K562 (cell line): ENCODE measurements around the gene PSMD13. TPM values are rescaled to one million over a fixed set of nuclear protein-coding genes. Genes with fewer than 3 reads are reported as not detected.
A peak's percentile ranks its signal among the peaks of the same experiment; 100 is the strongest.

ENCODE experiments used
- ARID1B ChIP-seq: fragments of 450-650 bp; IDR thresholded peaks from 2 replicates; pipeline ENCODE4 v1.6.1; 2016; ENCODE audit warnings: antibody characterized with exemption, mild to moderate bottlenecking, inconsistent platforms
- CBFB ChIP-seq: sonication (generic); formaldehyde crosslinking; IDR thresholded peaks from 2 replicates; pipeline ENCODE4 v1.4.0; 2020; ENCODE audit warnings: mild to moderate bottlenecking, missing genetic modification reagents
- CBX3 ChIP-seq, 2 experiments: IDR thresholded peaks; 1 replicate in 1 of 2; 2 replicates in 1 of 2; pipeline ENCODE4 v1.6.1; 2012; ENCODE audit warnings: inconsistent platforms in 2 of 2, low read length in 2 of 2, borderline replicate concordance in 1 of 2, control low read depth in 1 of 2
- CEBPG ChIP-seq, 3 experiments: fragments of 200-800 bp in 1 of 3; sonication (Bioruptor generic) in 1 of 3; sonication (generic) in 1 of 3; formaldehyde crosslinking in 1 of 3; IDR thresholded peaks in 2 of 3; conservative IDR thresholded peaks in 1 of 3; 2 replicates each; pipeline versions ENCODE4 v1.6.1 to v1.8.0; 2016 to 2022; ENCODE audit warnings: missing compliant biosample characterization in 2 of 3, missing genetic modification characterization in 2 of 3, mild to moderate bottlenecking in 1 of 3, missing genetic modification reagents in 1 of 3
- CHCHD3 ChIP-seq: fragments of 250-450 bp; sonication (Bioruptor Pico); IDR thresholded peaks from 2 replicates; pipeline ENCODE4 v2.1.2; 2022; ENCODE audit warnings: mild to moderate bottlenecking
- ETV6 ChIP-seq, 3 experiments: fragments of 150-350 bp in 1 of 3; sonication (generic) in 1 of 3; formaldehyde crosslinking in 1 of 3; IDR thresholded peaks; 2 replicates each; pipeline versions ENCODE4 v1.6.1 to v1.8.0; 2014 to 2022; ENCODE audit warnings: borderline replicate concordance in 2 of 3, low read depth in 2 of 3, antibody characterized with exemption in 1 of 3, low read length in 1 of 3, mild to moderate bottlenecking in 1 of 3, missing genetic modification reagents in 1 of 3
- GATA2 ChIP-seq: sonication (generic); formaldehyde crosslinking; IDR thresholded peaks from 2 replicates; pipeline ENCODE4 v1.4.0; 2020; ENCODE audit warnings: mild to moderate bottlenecking, missing genetic modification reagents
- HCFC1 ChIP-seq: IDR thresholded peaks from 2 replicates; pipeline ENCODE4 v1.6.1; 2012; ENCODE audit warnings: low read depth, low read length, improper control_type of control experiment
- HLTF ChIP-seq: fragments of 450-650 bp; IDR thresholded peaks from 2 replicates; pipeline ENCODE4 v1.6.1; 2016
- MCM3 ChIP-seq: fragments of 450-650 bp; IDR thresholded peaks from 2 replicates; pipeline ENCODE4 v1.6.1; 2016
- NFYB ChIP-seq: IDR thresholded peaks from 2 replicates; pipeline ENCODE4 v1.6.1; 2011; ENCODE audit warnings: mild to moderate bottlenecking, moderate library complexity; ENCODE audit not compliant: insufficient read length; ENCODE audit errors: extremely low read depth
- PHF21A ChIP-seq: fragments of 450-650 bp; IDR thresholded peaks from 2 replicates; pipeline ENCODE4 v1.6.1; 2017; ENCODE audit warnings: low read depth, borderline replicate concordance
- RBM17 ChIP-seq: fragments of 200-400 bp; formaldehyde crosslinking; IDR thresholded peaks from 2 replicates; pipeline ENCODE4 v1.6.1; 2017; ENCODE audit warnings: low read depth, mild to moderate bottlenecking, low read length, borderline replicate concordance
- SAP30 ChIP-seq: fragments of 200-600 bp; sonication (generic); IDR thresholded peaks from 2 replicates; pipeline ENCODE4 v1.6.1; 2012; ENCODE audit warnings: borderline replicate concordance, low read depth, mild to moderate bottlenecking, moderate library complexity, low read length, control low read depth, inconsistent platforms; ENCODE audit not compliant: insufficient read depth, poor library complexity, severe bottlenecking
- SPI1 ChIP-seq: IDR thresholded peaks from 2 replicates; pipeline ENCODE4 v1.6.1; 2011; ENCODE audit warnings: low read depth, low read length, control low read depth, borderline replicate concordance
- ZNF644 ChIP-seq: fragments of 200-800 bp; sonication (Bioruptor generic); IDR thresholded peaks from 2 replicates; pipeline ENCODE4 v1.6.1; 2016; ENCODE audit warnings: low read depth, missing genetic modification characterization, missing compliant biosample characterization
- ZNF764 ChIP-seq: fragments of 250-450 bp; sonication (Bioruptor Pico); IDR thresholded peaks from 2 replicates; pipeline ENCODE4 v1.4.0; 2020; ENCODE audit warnings: low read depth, mild to moderate bottlenecking, moderate library complexity
- ZNF785 ChIP-seq: fragments of 250-450 bp; sonication (Bioruptor Pico); IDR thresholded peaks from 2 replicates; pipeline ENCODE4 v1.4.0; 2020; ENCODE audit warnings: mild to moderate bottlenecking
- polyA plus RNA-seq, 8 experiments: library from polyadenylated mRNA; depleted of rRNA in 4 of 8; stranded (reverse) in 5 of 8; unstranded in 3 of 8; fragments of >200 nt; fragmentation: Nextera tagmentation in 2 of 8; fragmentation: Illumina TruSeq in 1 of 8; extraction: Ambion mirVana in 2 of 8; extraction: Trizol in 1 of 8; gene quantifications; 2 replicates each; pipeline versions ENCODE4 v1.2.1 to v1.2.3, GENCODE V29; 2011 to 2014; ENCODE audit warnings: inconsistent platforms in 1 of 8, missing spikeins in 1 of 8
- total RNA-seq, 7 experiments: library from RNA; depleted of rRNA in 6 of 7; stranded (reverse); fragments of >200 nt in 6 of 7; fragmentation: Illumina TruSeq in 2 of 7; extraction: Trizol in 2 of 7; gene quantifications; 2 replicates each; pipeline versions ENCODE4 v1.2.1 to v1.2.3, GENCODE V29; 2011 to 2021; ENCODE audit warnings: low replicate concordance in 1 of 7
- TF ChIP-seq, protein P1 (sequence below): fragments of 200-800 bp; sonication (Bioruptor generic); IDR thresholded peaks from 2 replicates; pipeline ENCODE4 v1.6.1; 2017; ENCODE audit warnings: missing genetic modification characterization, missing compliant biosample characterization
- TF ChIP-seq, protein P2 (sequence below): fragments of 450-650 bp; formaldehyde crosslinking; IDR thresholded peaks from 2 replicates; pipeline ENCODE4 v1.4.0; 2020; ENCODE audit warnings: mild to moderate bottlenecking, moderate library complexity
- TF ChIP-seq, protein P3 (sequence below): fragments of 450-650 bp; IDR thresholded peaks from 2 replicates; pipeline ENCODE4 v1.6.1; 2018; ENCODE audit warnings: mild to moderate bottlenecking, low read depth; ENCODE audit not compliant: partially characterized antibody

The PSMD13 gene
- total and polyA plus RNA-seq, 9 of the 15 experiments (the other 6 are each of a cell fraction or from before 2014, with no cell fraction given): 185 to 383 (median 267) TPM

- TF ChIP-seq RBM17 (no peak), HLTF (no peak), ZNF764 (CRISPR knock-in tag) (no peak), ZNF785 (CRISPR knock-in tag) (no peak), CBFB (no peak), NFYB (no peak), ARID1B (no peak), HCFC1 (no peak), PHF21A (no peak), ETV6 (IDR thresholded peaks at IDR 0.05; ENCODE audit: borderline replicate concordance in 1 of 2, low read depth in 2 of 2, low read length in 1 of 2) (no peak), ETV6 (CRISPR knock-in tag; IDR thresholded peaks at IDR 0.05; ENCODE audit: borderline replicate concordance) (no peak), SAP30 (no peak), MCM3 (no peak), GATA2 (CRISPR knock-in tag) (no peak), CHCHD3 (CRISPR knock-in tag) (no peak), CEBPG (CRISPR knock-in tag; IDR thresholded peaks at IDR 0.05) (no peak), CEBPG (tag; conservative IDR thresholded peaks at IDR 0.05 in 1 of 2, IDR thresholded peaks at IDR 0.05 in 1 of 2) (no peak), SPI1 (no peak), ZNF644 (no peak), CBX3 (IDR thresholded peaks at IDR 0.05; ENCODE audit: borderline replicate concordance in 1 of 2, low read length in 2 of 2) (no peak)
- TF ChIP-seq, protein P1, sequence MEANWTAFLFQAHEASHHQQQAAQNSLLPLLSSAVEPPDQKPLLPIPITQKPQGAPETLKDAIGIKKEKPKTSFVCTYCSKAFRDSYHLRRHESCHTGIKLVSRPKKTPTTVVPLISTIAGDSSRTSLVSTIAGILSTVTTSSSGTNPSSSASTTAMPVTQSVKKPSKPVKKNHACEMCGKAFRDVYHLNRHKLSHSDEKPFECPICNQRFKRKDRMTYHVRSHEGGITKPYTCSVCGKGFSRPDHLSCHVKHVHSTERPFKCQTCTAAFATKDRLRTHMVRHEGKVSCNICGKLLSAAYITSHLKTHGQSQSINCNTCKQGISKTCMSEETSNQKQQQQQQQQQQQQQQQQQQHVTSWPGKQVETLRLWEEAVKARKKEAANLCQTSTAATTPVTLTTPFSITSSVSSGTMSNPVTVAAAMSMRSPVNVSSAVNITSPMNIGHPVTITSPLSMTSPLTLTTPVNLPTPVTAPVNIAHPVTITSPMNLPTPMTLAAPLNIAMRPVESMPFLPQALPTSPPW (CRISPR knock-in tag): 0 out of 2 replicates have a peak, but pooled peaks have one; percentile 5
- TF ChIP-seq, protein P2, sequence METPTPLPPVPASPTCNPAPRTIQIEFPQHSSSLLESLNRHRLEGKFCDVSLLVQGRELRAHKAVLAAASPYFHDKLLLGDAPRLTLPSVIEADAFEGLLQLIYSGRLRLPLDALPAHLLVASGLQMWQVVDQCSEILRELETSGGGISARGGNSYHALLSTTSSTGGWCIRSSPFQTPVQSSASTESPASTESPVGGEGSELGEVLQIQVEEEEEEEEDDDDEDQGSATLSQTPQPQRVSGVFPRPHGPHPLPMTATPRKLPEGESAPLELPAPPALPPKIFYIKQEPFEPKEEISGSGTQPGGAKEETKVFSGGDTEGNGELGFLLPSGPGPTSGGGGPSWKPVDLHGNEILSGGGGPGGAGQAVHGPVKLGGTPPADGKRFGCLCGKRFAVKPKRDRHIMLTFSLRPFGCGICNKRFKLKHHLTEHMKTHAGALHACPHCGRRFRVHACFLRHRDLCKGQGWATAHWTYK (CRISPR knock-in tag): no peak
- TF ChIP-seq, protein P3, sequence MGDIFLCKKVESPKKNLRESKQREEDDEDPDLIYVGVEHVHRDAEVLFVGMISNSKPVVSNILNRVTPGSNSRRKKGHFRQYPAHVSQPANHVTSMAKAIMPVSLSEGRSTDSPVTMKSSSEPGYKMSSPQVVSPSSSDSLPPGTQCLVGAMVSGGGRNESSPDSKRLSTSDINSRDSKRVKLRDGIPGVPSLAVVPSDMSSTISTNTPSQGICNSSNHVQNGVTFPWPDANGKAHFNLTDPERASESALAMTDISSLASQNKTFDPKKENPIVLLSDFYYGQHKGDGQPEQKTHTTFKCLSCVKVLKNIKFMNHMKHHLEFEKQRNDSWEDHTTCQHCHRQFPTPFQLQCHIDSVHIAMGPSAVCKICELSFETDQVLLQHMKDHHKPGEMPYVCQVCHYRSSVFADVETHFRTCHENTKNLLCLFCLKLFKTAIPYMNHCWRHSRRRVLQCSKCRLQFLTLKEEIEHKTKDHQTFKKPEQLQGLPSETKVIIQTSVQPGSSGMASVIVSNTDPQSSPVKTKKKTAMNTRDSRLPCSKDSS: no peak
Measured at GRCh38 chr11:250740-251299, 14.0 kb downstream of the PSMD13 start (continued).
